Panc1 (cell line): ENCODE measurements around the gene MTX1. TPM values are rescaled to one million over a fixed set of nuclear protein-coding genes. Genes with fewer than 3 reads are reported as not detected.

Source experiments
- ATAC-seq: fragments of 200-7000 bp; cut with Tn5 transposase; 2 replicates; pipeline ENCODE4 v1.9.1; 2020; ENCODE audit warnings: mild to moderate bottlenecking, moderate library complexity
- BruUV-seq: library from RNA; stranded (reverse); fragments of 400-500 nt; replicated peaks from 2 replicates; lab custom pipeline; 2021; lab: Mats Ljungman, UMichigan
- CTCF ChIA-PET: fragments of 300-600 bp; sonication (Branson Sonifier 250); formaldehyde crosslinking; loops from one replicate; lab custom pipeline; 2022; ENCODE audit warnings: antibody characterized with exemption; lab: Charles Lee
- POLR2A ChIA-PET: fragments of 300-600 bp; sonication (Branson Sonifier 250); formaldehyde crosslinking; loops from one replicate; lab custom pipeline; 2022; ENCODE audit warnings: antibody characterized with exemption; lab: Charles Lee
- DNase-seq: peaks from one replicate; pipeline ENCODE4 v3.0.0-alpha.2; 2010; ENCODE audit warnings: low read depth, low spot score
- H3K27ac ChIP-seq: 2 replicates; pipeline ENCODE4 v1.5.1; 2011; ENCODE audit warnings: mild to moderate bottlenecking, low read length, inconsistent platforms
- H3K27me3 ChIP-seq: fragments of 200-500 bp; sonication (Bioruptor generic); 2 replicates; pipeline ENCODE4 v1.6.0; 2014; ENCODE audit warnings: low read length, inconsistent platforms; ENCODE audit not compliant: control insufficient read depth, insufficient read depth
- H3K36me3 ChIP-seq: fragments of 200-500 bp; sonication (Bioruptor generic); 2 replicates; pipeline ENCODE4 v1.5.1; 2014; ENCODE audit warnings: inconsistent platforms, mild to moderate bottlenecking, low read length, moderate library complexity; ENCODE audit not compliant: control insufficient read depth, insufficient read depth
- H3K4me1 ChIP-seq: 2 replicates; pipeline ENCODE4 v1.5.1; 2011; ENCODE audit warnings: inconsistent platforms, mild to moderate bottlenecking, low read length, moderate library complexity; ENCODE audit not compliant: control insufficient read depth, insufficient read depth
- H3K4me3 ChIP-seq, 2 experiments: 2 replicates each; pipeline ENCODE4 v1.5.1; 2011 to 2012; ENCODE audit warnings: low read depth in 2 of 2, low read length in 2 of 2, mild to moderate bottlenecking in 2 of 2, inconsistent platforms in 1 of 2, moderate library complexity in 1 of 2
- H3K9me3 ChIP-seq: fragments of 200-500 bp; sonication (Bioruptor generic); 2 replicates; pipeline ENCODE4 v1.5.1; 2014; ENCODE audit warnings: low read depth, mild to moderate bottlenecking, inconsistent platforms, low read length, moderate library complexity; ENCODE audit not compliant: control insufficient read depth, insufficient read depth
- CTCF ChIP-seq: fragments of 450-650 bp; IDR thresholded peaks from 2 replicates; pipeline ENCODE4 v1.5.1; 2017; ENCODE audit warnings: mild to moderate bottlenecking
- POLR2AphosphoS5 ChIP-seq: IDR thresholded peaks from 2 replicates; pipeline ENCODE4 v1.6.1; 2012; ENCODE audit warnings: mild to moderate bottlenecking, low read depth, low read length, moderate library complexity
- REST ChIP-seq, 2 experiments: IDR thresholded peaks; 2 replicates each; pipeline ENCODE4 v1.6.1; 2011 to 2012; ENCODE audit warnings: low read depth in 2 of 2, control low read depth in 1 of 2, low read length in 1 of 2, mild to moderate bottlenecking in 1 of 2, moderate library complexity in 1 of 2; ENCODE audit not compliant: insufficient read depth in 1 of 2
- SIN3A ChIP-seq: IDR thresholded peaks from 2 replicates; pipeline ENCODE4 v1.6.1; 2012; ENCODE audit warnings: low read depth, mild to moderate bottlenecking, low read length, moderate library complexity, borderline replicate concordance; ENCODE audit not compliant: insufficient read depth
- TCF7L2 ChIP-seq: IDR thresholded peaks from 2 replicates; pipeline ENCODE4 v1.6.1; 2011; ENCODE audit warnings: mild to moderate bottlenecking, low read depth, low read length, inconsistent platforms
- in situ Hi-C: cut with HindIII; loops from 2 replicates; pipeline ENCODE4 v1.10.0; 2016; ENCODE audit warnings: low sequenced_read_pairs, low pct_unique_long_range_greater_than_20kb
- intact Hi-C: fragments of 100-400 bp; cut with micrococcal nuclease; formaldehyde crosslinking; loops from one replicate; pipeline ENCODE4 v1.10.0; 2022; ENCODE audit not compliant: unreplicated experiment
- total RNA-seq: library from RNA; stranded (reverse); gene quantifications from one replicate; pipeline ENCODE4 v1.2.1, GENCODE V29; 2021; ENCODE audit not compliant: unreplicated experiment

Gene MTX1
- total RNA-seq, 1 experiment from 2014 or later = 53.6 TPM

GRCh38 chr1:155173478-155174323, 34.8 kb upstream of the MTX1 start, which contains the start of gene TRIM46:
Gene TRIM46, plus strand, starts transcription at chr1:155173849. Its CDS starts 118 bp downstream, at chr1:155173967.
- BruUV-seq = no TSS peak
- intact Hi-C loops (no loop called here), in situ Hi-C loops (no loop called here)
- no peaks in the 10 kb centered on the region for H3K9me3 ChIP-seq
- peak within 1 kb of the TSS; percentile 88 to 89 for H3K4me3 ChIP-seq
- ATAC-seq (peak; percentile 58), DNase-seq (no peak)
- no peaks in the 10 kb centered on the region for H3K27me3 ChIP-seq
- no peaks in the 10 kb centered on the region; the same call in 1 of the 2 replicates for H3K36me3 ChIP-seq
- TF ChIP-seq CTCF = peak; percentile 2
- no peak for TF ChIP-seq POLR2AphosphoS5
- 0 out of 2 replicates have a peak, but pooled peaks have one; percentile 5 for TF ChIP-seq TCF7L2
- no peak for TF ChIP-seq REST (IDR thresholded peaks at IDR 0.05; ENCODE audit: insufficient read depth in 1 of 2, low read depth in 2 of 2, low read length in 1 of 2)
- no peak for TF ChIP-seq SIN3A
- ChIA-PET POLR2A (interaction anchor here (2.5 kb wide), 1 partner anchor 20 kb away, joined by 18 read pairs; no protein-coding TSS in a partner anchor), CTCF (interaction anchor here (0.7 to 1.9 kb wide), 6 partner anchors 21 to 89 kb away, joined by 3 to 15 read pairs (median 4); no protein-coding TSS in a partner anchor)
- H3K4me1 ChIP-seq = peaks cover 23% of the 10 kb centered on the region
- H3K27ac ChIP-seq = peak within 1 kb of the TSS; percentile 92

GRCh38 chr1:155174324-155175280, 33.9 kb upstream of the MTX1 start:
- Histone ChIP-seq H3K4me1 (peaks cover 23% of the 10 kb centered on the region), H3K9me3 (no peaks in the 10 kb centered on the region), H3K36me3 (no peaks in the 10 kb centered on the region; the same call in 1 of the 2 replicates), H3K4me3 (peak overlapping the region; percentile 88 to 89), H3K27me3 (no peaks in the 10 kb centered on the region), H3K27ac (peak overlapping the region; percentile 92)
- CTCF ChIA-PET = interaction anchor here (0.6 to 1.9 kb wide), 4 partner anchors 19 to 1724 kb away, joined by 3 to 14 read pairs (median 5); partner anchors contain the start of gene THBS3
- no peak for ATAC-seq
- no TSS peak for BruUV-seq
- POLR2A ChIA-PET = interaction anchor here (2.5 kb wide), 1 partner anchor 19 kb away, joined by 18 read pairs; no protein-coding TSS in a partner anchor
- no peak for DNase-seq
- intact Hi-C loops (no loop called here), in situ Hi-C loops (no loop called here)
- no peak for TF ChIP-seq CTCF
- no peak for TF ChIP-seq POLR2AphosphoS5
- no peak for TF ChIP-seq SIN3A
- TF ChIP-seq TCF7L2 = no peak
- TF ChIP-seq REST (IDR thresholded peaks at IDR 0.05; ENCODE audit: insufficient read depth in 1 of 2, low read depth in 2 of 2, low read length in 1 of 2) = no peak
